ENCODE results near the gene CR1L.
"Not testable (repeated sequence)": the region's sequence is repeated elsewhere in the genome, so short reads cannot be mapped to it uniquely, and the experiment has no call there.

The CR1L gene

GRCh38 chr1:207646944-207647579 lies 2.1 kb downstream of the CR1L start:
- DNase-seq = no peak

- no peak for DNase-seq
Observed at GRCh38 chr1:207647671-207648333, 2.9 kb downstream of the CR1L start.

GRCh38 chr1:207648334-207649209 lies 3.6 kb downstream of the CR1L start:
- no peak for DNase-seq

GRCh38 chr1:207649210-207649753 lies 4.3 kb downstream of the CR1L start:
- no peak for DNase-seq

GRCh38 chr1:207649865-207650580 lies 5.1 kb downstream of the CR1L start:
- no peak for DNase-seq

- DNase-seq = no peak
Observed at GRCh38 chr1:207651583-207651982, 6.7 kb downstream of the CR1L start.

- DNase-seq = no peak
Observed at GRCh38 chr1:207654320-207654719, 9.4 kb downstream of the CR1L start.

GRCh38 chr1:207658408-207658807 lies 13.5 kb downstream of the CR1L start:
- DNase-seq = no peak

- no peak for DNase-seq
Observed at GRCh38 chr1:207658904-207659485, 14.1 kb downstream of the CR1L start.

GRCh38 chr1:207659545-207660153 lies 14.7 kb downstream of the CR1L start:
- DNase-seq = no peak

- DNase-seq = not testable (repeated sequence)
Observed at GRCh38 chr1:207661420-207661819, 16.5 kb downstream of the CR1L start.

GRCh38 chr1:207666342-207666741 lies 21.4 kb downstream of the CR1L start:
- DNase-seq = no peak

- DNase-seq = no peak
Observed at GRCh38 chr1:207669528-207670009, 24.6 kb downstream of the CR1L start.

- DNase-seq = no peak
Observed at GRCh38 chr1:207670192-207670591, 25.3 kb downstream of the CR1L start.

GRCh38 chr1:207670997-207671396 lies 26.1 kb downstream of the CR1L start:
- no peak for DNase-seq

- DNase-seq = peak in 1 of 2 experiments; percentile 16
Observed at GRCh38 chr1:207672522-207673130, 27.7 kb downstream of the CR1L start.

GRCh38 chr1:207673399-207673798 lies 28.5 kb downstream of the CR1L start:
- no peak for DNase-seq

GRCh38 chr1:207676153-207676552 lies 31.2 kb downstream of the CR1L start:
- no peak for DNase-seq

GRCh38 chr1:207680590-207681388 lies 35.9 kb downstream of the CR1L start:
- not testable (repeated sequence) for DNase-seq

GRCh38 chr1:207682872-207683434 lies 38.0 kb downstream of the CR1L start:
- DNase-seq = not testable (repeated sequence)
